Karpas-422 (cell line): ENCODE measurements around the gene ARFGEF3. TPM values are rescaled to one million over a fixed set of nuclear protein-coding genes. Genes with fewer than 3 reads are reported as not detected.
"Not testable (repeated sequence)": the region's sequence is repeated elsewhere in the genome, so short reads cannot be mapped to it uniquely, and the experiment has no call there.

Experiments used
- DNase-seq: peaks from one replicate; pipeline ENCODE4 v3.0.0-alpha.2; 2015
- H2AFZ ChIP-seq: fragments of 200-600 bp; sonication (generic); 2 replicates; pipeline ENCODE4 v1.6.1; 2014; ENCODE audit warnings: antibody characterized with exemption, low read length, mixed read lengths
- H3K27ac ChIP-seq: fragments of 200-600 bp; sonication (generic); 2 replicates; pipeline ENCODE4 v1.5.1; 2014; ENCODE audit warnings: mild to moderate bottlenecking, low read length, moderate library complexity
- H3K27me3 ChIP-seq: fragments of 200-600 bp; sonication (generic); 2 replicates; pipeline ENCODE4 v1.6.1; 2014; ENCODE audit warnings: low read length, mixed read lengths
- H3K36me3 ChIP-seq: fragments of 200-600 bp; sonication (generic); 2 replicates; pipeline ENCODE4 v1.6.1; 2014; ENCODE audit warnings: low read length, mixed read lengths; ENCODE audit not compliant: insufficient read depth
- H3K4me1 ChIP-seq: fragments of 200-600 bp; sonication (generic); 2 replicates; pipeline ENCODE4 v1.6.1; 2014; ENCODE audit warnings: mild to moderate bottlenecking, low read length, mixed read lengths
- H3K4me2 ChIP-seq: fragments of 200-600 bp; sonication (generic); 2 replicates; pipeline ENCODE4 v1.6.1; 2014; ENCODE audit warnings: low read length, low read depth, mild to moderate bottlenecking; ENCODE audit not compliant: poor library complexity, severe bottlenecking
- H3K4me3 ChIP-seq: fragments of 200-600 bp; sonication (generic); 2 replicates; pipeline ENCODE4 v1.5.1; 2014; ENCODE audit warnings: mild to moderate bottlenecking, antibody characterized with exemption, low read length, mixed read lengths
- H3K79me2 ChIP-seq: fragments of 200-600 bp; sonication (generic); 2 replicates; pipeline ENCODE4 v1.6.1; 2014; ENCODE audit warnings: mild to moderate bottlenecking, low read length, mixed read lengths
- H3K9ac ChIP-seq: fragments of 200-600 bp; sonication (generic); 2 replicates; pipeline ENCODE4 v1.6.0; 2014; ENCODE audit warnings: low read length
- H3K9me2 ChIP-seq: fragments of 200-600 bp; sonication (generic), shearing (Covaris generic); replicated peaks from 2 replicates; pipeline ENCODE4 v1.6.0; 2014; ENCODE audit warnings: mild to moderate bottlenecking, low read length, moderate library complexity; ENCODE audit not compliant: insufficient read depth
- H3K9me3 ChIP-seq: fragments of 300-700, 200-600 bp; sonication (generic); 2 replicates; pipeline ENCODE4 v1.6.1; 2014; ENCODE audit warnings: low read length, mixed read lengths
- H4K20me1 ChIP-seq: fragments of 200-600 bp; sonication (generic); 2 replicates; pipeline ENCODE4 v1.6.1; 2014; ENCODE audit warnings: mild to moderate bottlenecking, antibody characterized with exemption, low read length, low read depth; ENCODE audit not compliant: insufficient read depth
- total RNA-seq: library from RNA; depleted of rRNA; stranded (reverse); fragments of >200 nt; shearing (Covaris generic); gene quantifications from 2 replicates; pipeline ENCODE4 v1.2.3, GENCODE V29; 2014; ENCODE audit warnings: low replicate concordance

Gene ARFGEF3
- total RNA-seq, 1 experiment from 2014 or later = 0.04 TPM

- H3K9me2 ChIP-seq = no peaks in the 10 kb centered on the region
- no peaks in the 10 kb centered on the region for H3K79me2 ChIP-seq
- H2AFZ ChIP-seq = no peak overlapping the region
- H3K27ac ChIP-seq = no peak overlapping the region
- no peaks in the 10 kb centered on the region for H3K9me3 ChIP-seq
- DNase-seq = no peak
- no peak overlapping the region for H3K9ac ChIP-seq
- no peaks in the 10 kb centered on the region for H3K36me3 ChIP-seq
- no peak overlapping the region for H3K4me2 ChIP-seq
- H3K4me3 ChIP-seq = no peak overlapping the region
- no peaks in the 10 kb centered on the region for H4K20me1 ChIP-seq
- H3K27me3 ChIP-seq = peaks cover 4% of the 10 kb centered on the region; the same call in 1 of the 2 replicates
- no peaks in the 10 kb centered on the region for H3K4me1 ChIP-seq
Measured at GRCh38 chr6:138345565-138346285, 184.0 kb downstream of the ARFGEF3 start.

GRCh38 chr6:138346302-138347195 is 184.8 kb downstream of the ARFGEF3 start:
- no peaks in the 10 kb centered on the region for H3K79me2 ChIP-seq
- H3K9me3 ChIP-seq = no peaks in the 10 kb centered on the region
- no peaks in the 10 kb centered on the region for H3K9me2 ChIP-seq
- H3K4me3 ChIP-seq = no peak overlapping the region
- no peak overlapping the region for H3K27ac ChIP-seq
- no peak overlapping the region for H3K9ac ChIP-seq
- H4K20me1 ChIP-seq = no peaks in the 10 kb centered on the region
- no peaks in the 10 kb centered on the region for H3K36me3 ChIP-seq
- H3K4me2 ChIP-seq = no peak overlapping the region
- DNase-seq = no peak
- no peaks in the 10 kb centered on the region for H3K4me1 ChIP-seq
- H3K27me3 ChIP-seq = peaks cover 4% of the 10 kb centered on the region; the same call in 1 of the 2 replicates
- H2AFZ ChIP-seq = no peak overlapping the region

- H3K9me2 ChIP-seq = no peaks in the 10 kb centered on the region
- no peak overlapping the region for H3K9ac ChIP-seq
- H3K4me3 ChIP-seq = no peak overlapping the region
- no peaks in the 10 kb centered on the region for H3K4me1 ChIP-seq
- H2AFZ ChIP-seq = no peak overlapping the region
- DNase-seq = no peak
- peaks cover 4% of the 10 kb centered on the region; the same call in 1 of the 2 replicates for H3K27me3 ChIP-seq
- H3K79me2 ChIP-seq = no peaks in the 10 kb centered on the region
- no peaks in the 10 kb centered on the region for H3K9me3 ChIP-seq
- H3K4me2 ChIP-seq = no peak overlapping the region
- no peaks in the 10 kb centered on the region for H4K20me1 ChIP-seq
- no peaks in the 10 kb centered on the region for H3K36me3 ChIP-seq
- no peak overlapping the region for H3K27ac ChIP-seq
Measured at GRCh38 chr6:138347864-138348263, 186.1 kb downstream of the ARFGEF3 start.

GRCh38 chr6:138349891-138350290 is 188.2 kb downstream of the ARFGEF3 start:
- Histone ChIP-seq H3K4me1 (no peaks in the 10 kb centered on the region), H3K27me3 (peaks cover 4% of the 10 kb centered on the region; the same call in 1 of the 2 replicates), H4K20me1 (no peaks in the 10 kb centered on the region), H2AFZ (no peak overlapping the region), H3K9me3 (no peaks in the 10 kb centered on the region), H3K4me3 (no peak overlapping the region), H3K36me3 (no peaks in the 10 kb centered on the region), H3K27ac (no peak overlapping the region), H3K9me2 (no peaks in the 10 kb centered on the region), H3K9ac (no peak overlapping the region), H3K79me2 (no peaks in the 10 kb centered on the region), H3K4me2 (no peak overlapping the region)
- no peak for DNase-seq

- H3K27me3 ChIP-seq = no peaks in the 10 kb centered on the region
- H3K9me2 ChIP-seq = no peaks in the 10 kb centered on the region
- no peak overlapping the region for H3K9ac ChIP-seq
- no peaks in the 10 kb centered on the region for H3K9me3 ChIP-seq
- H3K79me2 ChIP-seq = no peaks in the 10 kb centered on the region
- no peaks in the 10 kb centered on the region for H3K36me3 ChIP-seq
- no peak for DNase-seq
- no peaks in the 10 kb centered on the region for H3K4me1 ChIP-seq
- H3K27ac ChIP-seq = no peak overlapping the region
- H3K4me3 ChIP-seq = no peak overlapping the region
- H2AFZ ChIP-seq = no peak overlapping the region
- H4K20me1 ChIP-seq = no peaks in the 10 kb centered on the region
- H3K4me2 ChIP-seq = no peak overlapping the region
Measured at GRCh38 chr6:138357928-138358327, 196.2 kb downstream of the ARFGEF3 start.

- DNase-seq, H4K20me1 ChIP-seq, H3K27me3 ChIP-seq, H3K36me3 ChIP-seq, H3K9me2 ChIP-seq, H3K4me2 ChIP-seq, H3K4me1 ChIP-seq, H3K79me2 ChIP-seq, H2AFZ ChIP-seq, H3K9ac ChIP-seq, H3K27ac ChIP-seq, H3K9me3 ChIP-seq, H3K4me3 ChIP-seq: not testable (repeated sequence)
Measured at GRCh38 chr6:138368684-138369083, 206.9 kb downstream of the ARFGEF3 start.

GRCh38 chr6:138370631-138371451 is 209.1 kb downstream of the ARFGEF3 start:
- H3K27me3 ChIP-seq = no peaks in the 10 kb centered on the region
- H3K4me1 ChIP-seq = no peaks in the 10 kb centered on the region
- no peak overlapping the region for H3K4me2 ChIP-seq
- DNase-seq = no peak
- no peaks in the 10 kb centered on the region for H4K20me1 ChIP-seq
- H3K9me2 ChIP-seq = no peaks in the 10 kb centered on the region
- no peak overlapping the region for H3K9ac ChIP-seq
- H3K36me3 ChIP-seq = no peaks in the 10 kb centered on the region
- H3K79me2 ChIP-seq = no peaks in the 10 kb centered on the region
- H2AFZ ChIP-seq = no peak overlapping the region
- H3K9me3 ChIP-seq = no peaks in the 10 kb centered on the region
- no peak overlapping the region for H3K27ac ChIP-seq
- no peak overlapping the region for H3K4me3 ChIP-seq

- no peak overlapping the region for H3K4me2 ChIP-seq
- no peak for DNase-seq
- no peak overlapping the region for H2AFZ ChIP-seq
- no peaks in the 10 kb centered on the region for H3K79me2 ChIP-seq
- no peaks in the 10 kb centered on the region for H3K9me3 ChIP-seq
- no peaks in the 10 kb centered on the region for H3K9me2 ChIP-seq
- H3K9ac ChIP-seq = no peak overlapping the region
- no peaks in the 10 kb centered on the region for H4K20me1 ChIP-seq
- H3K27ac ChIP-seq = no peak overlapping the region
- H3K4me1 ChIP-seq = no peaks in the 10 kb centered on the region
- no peaks in the 10 kb centered on the region for H3K36me3 ChIP-seq
- no peak overlapping the region for H3K4me3 ChIP-seq
- no peaks in the 10 kb centered on the region for H3K27me3 ChIP-seq
Measured at GRCh38 chr6:138371452-138371711, 209.6 kb downstream of the ARFGEF3 start.
